CD4-positive, alpha-beta T cell treated with Interleukin-4 for 4 hours (primary cell): Measurements from ENCODE around the gene PCDH20.
"Not testable (repeated sequence)": the region's sequence is repeated elsewhere in the genome, so short reads cannot be mapped to it uniquely, and the experiment has no call there.

Source experiments
- DNase-seq: peaks from one replicate; pipeline ENCODE4 v3.0.0-alpha.2; 2020

The PCDH20 gene

DNA sequence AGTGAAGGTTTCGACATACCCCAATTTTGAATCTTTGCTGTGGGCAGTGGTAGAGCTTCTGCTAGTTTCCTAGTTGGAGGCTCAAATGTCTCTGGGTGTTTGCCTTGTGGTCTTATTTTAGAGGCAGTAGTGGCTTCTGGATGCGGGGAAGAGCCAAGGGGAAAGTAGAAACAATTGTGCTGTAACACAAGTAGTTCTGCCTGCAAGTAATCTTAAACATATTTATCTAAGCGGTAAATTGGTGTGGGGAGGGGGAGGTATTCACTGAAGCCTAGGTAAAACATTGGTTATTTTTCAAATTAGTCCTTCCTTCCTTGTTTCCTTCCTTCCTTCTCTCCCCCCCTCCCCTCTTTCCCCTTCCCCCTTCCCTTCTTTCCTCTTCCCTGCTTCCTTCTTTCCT, at the start of gene PCDH20:
TSS of gene PCDH20 (minus strand) at position 101 of the 400 bp plus-strand sequence. CDS start 691 bp downstream, outside the sequence.
- no peak for DNase-seq

DNA sequence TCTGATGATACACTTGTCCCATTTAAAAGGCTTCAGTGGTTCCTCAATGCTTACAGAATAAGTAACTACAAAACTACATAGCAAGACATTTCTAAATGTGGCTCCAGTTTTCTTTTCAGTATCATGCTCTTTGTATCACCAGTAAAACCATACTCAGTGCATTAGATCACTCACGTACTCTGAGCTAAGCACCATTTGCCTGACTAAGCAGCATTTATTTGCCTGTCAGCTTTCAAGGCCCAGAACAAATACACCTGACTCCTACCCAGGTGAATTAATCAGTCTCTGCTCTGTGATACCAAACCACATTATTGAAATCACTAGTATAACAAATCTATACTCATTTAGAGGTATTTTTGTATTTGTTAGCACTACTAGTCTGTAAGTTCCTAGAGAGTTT, 47.4 kb upstream of the PCDH20 start:
- DNase-seq: no peak

- DNase-seq: no peak
These were observed 37.5 kb upstream of the PCDH20 start for GRCh38 chr13:61453121-61453520.

DNA sequence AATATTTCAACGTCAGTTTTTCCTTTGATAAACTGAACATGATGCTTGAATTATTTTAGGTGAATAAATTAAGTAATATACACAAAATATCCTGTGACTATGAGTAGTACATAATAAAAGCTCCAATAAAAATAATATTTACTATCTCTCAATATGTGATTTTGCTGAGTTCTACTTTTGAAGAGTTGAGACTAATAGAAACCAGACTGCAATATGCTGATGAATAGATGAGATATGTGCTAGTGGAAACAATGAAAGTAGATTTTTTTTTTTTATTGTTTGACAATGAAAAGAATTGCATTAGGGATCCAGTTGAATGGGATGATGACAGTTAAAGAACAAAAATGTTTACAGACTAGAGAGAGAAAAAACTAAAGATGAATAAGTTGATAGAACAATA, 16.4 kb upstream of the PCDH20 start:
- DNase-seq: no peak

- no peak for DNase-seq
These were observed 8.3 kb upstream of the PCDH20 start for GRCh38 chr13:61423915-61424314.

- DNase-seq: no peak
These were observed 1.5 kb upstream of the PCDH20 start for GRCh38 chr13:61417086-61417570.

DNA sequence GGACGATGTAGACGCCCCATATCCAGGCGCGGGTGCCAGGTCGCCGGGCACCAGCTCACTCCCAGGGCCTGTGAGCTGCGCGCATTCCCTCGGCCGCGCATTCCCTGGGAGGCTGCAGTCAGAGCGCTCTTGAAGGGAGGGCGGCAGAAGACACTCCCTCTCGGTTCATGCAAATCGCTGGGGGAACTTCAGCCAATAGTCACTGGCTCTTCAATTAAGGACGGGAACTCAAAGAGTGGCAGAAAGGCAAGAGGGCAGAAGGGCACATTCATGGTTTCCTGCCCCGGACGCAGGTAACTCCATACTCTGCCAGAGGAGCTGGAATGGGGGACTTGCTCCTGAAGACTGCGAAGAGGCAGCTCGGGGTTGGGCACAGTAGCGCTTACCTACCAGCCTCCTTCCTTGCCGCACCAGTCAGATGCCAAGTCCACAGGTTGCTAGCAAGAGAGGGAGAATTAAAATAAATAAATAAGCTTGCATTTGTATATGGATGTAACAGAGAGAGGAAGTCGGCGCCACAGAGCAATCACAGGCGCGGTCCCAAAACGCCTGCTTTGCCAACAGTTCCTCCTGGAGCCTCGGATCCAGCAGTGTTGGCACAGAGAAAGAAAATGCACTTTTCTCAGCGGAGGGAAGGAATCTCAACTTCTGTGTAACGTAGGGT, 459 bp downstream of the PCDH20 start:
- DNase-seq: no peak

GRCh38 chr13:61414686-61415057, 977 bp downstream of the PCDH20 start:
- no peak for DNase-seq

DNA sequence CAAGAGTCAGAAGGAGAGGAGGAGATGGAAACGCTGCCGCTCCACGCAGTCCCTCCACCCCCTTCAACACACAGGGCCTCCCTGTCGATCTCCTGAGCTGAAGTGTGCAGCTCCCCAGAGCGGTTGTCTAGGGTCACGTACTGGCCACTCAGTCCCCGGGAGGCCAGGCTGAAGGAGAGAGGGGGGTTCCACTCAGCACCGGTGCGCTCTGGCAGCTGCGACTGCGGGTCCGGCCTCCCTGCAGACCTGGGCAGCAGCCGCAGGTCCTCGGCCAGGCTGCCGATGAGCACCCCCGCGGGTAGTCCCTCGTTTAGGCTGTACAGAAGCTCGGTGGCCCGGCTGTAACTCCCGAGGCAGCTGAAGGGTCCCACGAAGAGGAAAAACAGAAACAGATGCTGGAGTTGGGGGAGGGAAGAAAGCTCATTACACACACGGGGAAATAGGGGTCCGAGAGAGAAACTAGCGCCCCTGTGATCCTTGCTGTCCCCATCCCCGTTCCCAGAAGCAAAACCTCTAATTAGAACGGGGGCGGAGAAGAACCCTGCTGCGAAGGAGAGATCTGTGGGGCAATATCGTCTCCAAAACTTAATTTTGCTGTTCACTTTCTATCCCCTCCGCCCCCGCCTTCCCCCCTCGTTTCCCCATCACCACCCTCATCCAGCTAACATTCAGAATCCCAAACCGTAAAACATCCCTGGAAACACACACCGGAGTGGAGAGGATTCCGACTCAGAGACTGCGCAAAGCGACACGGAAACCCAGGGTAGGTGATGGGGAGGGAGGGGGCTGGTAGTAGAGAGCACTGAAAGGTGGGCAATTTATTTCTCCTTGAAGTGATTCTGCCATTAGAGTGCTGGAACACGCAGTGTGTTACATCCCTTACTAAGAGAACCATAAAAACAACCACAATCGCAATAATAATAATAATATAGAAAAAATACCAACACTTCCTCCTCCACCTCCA, 1.8 kb downstream of the PCDH20 start:
- no peak for DNase-seq

DNA sequence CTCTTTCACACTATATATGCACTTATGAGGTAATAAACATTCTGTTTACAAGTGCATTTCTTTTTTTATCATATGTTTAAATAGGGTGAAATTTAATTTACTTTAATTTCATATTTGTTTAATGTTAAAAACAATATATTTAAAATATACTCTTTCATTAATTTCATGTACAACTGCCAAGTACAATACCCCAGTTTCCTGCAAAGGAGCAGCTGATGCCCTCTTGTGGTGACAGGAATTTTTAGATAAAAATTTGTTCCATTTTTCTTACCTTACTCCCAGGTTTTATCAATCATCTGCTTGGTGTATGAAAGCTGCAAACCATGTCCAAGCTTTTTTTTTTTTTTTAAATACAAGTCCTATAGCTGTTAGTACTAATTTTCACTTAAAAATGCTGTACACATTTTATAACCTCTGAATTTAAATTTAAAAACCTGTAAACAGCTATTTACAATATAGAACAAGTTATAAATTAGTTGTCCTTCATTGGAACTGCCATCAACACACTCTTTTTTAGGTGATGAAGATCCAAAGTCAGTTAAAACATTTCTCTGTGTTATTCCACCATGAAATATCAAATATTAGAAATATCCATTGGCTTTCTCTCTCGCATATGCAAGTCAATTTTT, 4.9 kb downstream of the PCDH20 start:
- DNase-seq: no peak

DNA sequence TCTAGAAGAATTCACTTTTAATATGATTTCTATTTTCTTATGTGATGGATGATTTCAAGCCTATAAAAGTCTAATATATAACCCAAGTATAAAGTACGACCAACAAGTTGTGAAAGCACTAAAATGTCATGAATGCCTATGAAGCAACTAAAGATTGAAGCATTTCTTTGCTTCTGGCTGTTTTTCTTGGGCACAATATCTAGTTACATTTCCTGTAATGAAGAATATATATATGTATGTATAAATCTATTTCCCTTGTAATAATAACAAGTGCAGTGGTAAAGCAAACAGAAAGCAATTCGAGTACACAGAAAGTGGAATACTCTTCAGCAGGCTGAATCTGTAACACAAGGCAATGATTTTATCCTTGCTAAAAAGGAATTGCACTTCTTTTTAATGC, 5.4 kb downstream of the PCDH20 start:
- no peak for DNase-seq

- DNase-seq: no peak
These were observed 7.1 kb downstream of the PCDH20 start for GRCh38 chr13:61408571-61408970.

DNA sequence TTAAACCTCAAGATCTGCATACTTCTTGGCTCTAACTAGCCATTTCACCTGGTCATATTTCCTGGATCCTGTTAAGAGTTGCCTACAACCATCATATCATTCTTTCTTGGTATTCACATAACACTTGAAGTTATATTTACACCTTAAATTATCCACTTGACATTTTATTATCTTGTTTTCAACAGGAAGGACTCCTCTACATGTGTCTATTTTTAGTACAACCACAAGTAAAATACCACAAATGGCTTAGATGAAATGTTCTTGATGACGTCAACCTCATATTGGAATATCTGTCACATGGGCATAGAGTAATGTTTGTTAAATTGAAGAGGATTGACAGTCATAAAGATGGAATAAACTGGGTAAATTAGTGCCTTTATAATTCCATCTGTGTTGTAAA, 9.4 kb downstream of the PCDH20 start:
- no peak for DNase-seq

GRCh38 chr13:61396121-61396520, 19.5 kb downstream of the PCDH20 start:
- DNase-seq: no peak

- no peak for DNase-seq
These were observed 24.2 kb downstream of the PCDH20 start for GRCh38 chr13:61391426-61391825.

DNA sequence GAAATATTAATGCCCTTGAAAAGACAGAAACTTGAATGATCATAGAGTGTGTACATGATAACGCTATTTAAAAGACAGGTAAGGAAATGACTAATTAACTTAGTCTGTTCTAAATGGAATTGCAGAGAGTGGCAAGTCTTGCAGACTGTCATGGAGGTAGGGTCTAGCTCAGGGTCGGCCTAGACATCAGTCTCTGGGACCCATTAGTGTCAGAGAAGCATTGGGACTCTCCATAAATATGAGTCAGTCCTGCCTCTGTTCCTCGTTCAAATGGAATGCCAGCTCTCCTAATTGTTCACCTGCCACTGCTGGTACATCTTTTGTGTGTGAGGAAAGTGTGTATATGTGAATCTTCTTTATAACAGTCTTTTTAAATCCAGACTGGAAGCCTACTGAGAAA, 28.0 kb downstream of the PCDH20 start:
- no peak for DNase-seq

DNA sequence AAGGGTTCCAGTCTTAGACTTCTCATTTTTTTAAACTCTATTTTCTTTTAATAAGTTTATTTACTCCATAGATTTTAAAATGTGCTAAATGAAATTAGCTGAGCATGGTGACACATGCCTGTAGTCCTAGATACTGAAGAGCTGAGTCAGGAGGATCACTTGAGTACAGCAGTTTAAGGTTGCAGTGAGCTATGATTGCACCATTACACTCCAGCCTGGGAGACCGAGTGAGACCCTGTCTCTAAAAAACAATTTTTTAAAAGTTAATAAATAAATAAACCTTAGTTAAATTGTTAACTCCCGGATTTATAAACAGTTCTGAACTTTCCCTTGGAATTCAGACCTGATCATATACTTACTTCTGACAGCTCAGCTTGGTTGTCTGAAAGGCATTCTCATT, 32.5 kb downstream of the PCDH20 start:
- DNase-seq: no peak

DNA sequence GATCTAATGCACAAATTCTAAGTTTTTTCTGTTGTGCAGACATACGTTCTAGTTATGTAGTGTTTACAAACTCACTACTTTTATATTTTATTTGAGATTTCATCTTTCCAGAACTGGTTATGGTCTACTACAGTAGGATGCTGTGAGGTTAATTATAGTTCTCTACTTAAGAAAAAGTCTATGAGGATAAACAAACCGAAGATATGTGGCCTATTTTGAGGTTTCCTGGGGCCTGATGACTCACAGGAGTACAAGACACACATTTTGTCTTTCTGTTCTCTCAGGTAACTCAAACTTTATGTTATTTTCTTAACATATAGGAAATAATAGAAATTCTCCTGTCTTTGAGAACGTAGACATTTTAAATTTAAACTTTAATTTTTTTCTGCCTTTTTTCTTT, 45.1 kb downstream of the PCDH20 start:
- DNase-seq: no peak

DNA sequence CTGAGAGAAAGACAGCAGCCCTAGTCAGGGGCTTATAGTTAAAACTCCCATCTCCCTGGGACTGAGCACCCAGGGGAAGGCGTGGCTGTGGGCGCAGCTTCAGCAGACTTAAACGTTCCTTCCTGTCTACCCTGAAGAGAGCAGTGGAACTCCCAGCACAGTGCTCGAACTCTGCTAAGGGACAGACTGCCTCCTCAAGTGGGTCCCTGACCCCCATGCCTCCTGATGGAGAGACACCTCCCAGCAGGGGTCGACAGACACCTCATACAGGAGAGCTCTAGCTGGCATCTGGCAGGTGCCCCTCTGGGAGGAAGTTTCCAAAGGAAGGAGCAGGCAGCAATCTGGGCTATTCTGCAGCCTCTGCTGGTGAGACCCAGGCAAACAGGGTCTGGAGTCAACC, 51.0 kb downstream of the PCDH20 start:
- DNase-seq: not testable (repeated sequence)

DNA sequence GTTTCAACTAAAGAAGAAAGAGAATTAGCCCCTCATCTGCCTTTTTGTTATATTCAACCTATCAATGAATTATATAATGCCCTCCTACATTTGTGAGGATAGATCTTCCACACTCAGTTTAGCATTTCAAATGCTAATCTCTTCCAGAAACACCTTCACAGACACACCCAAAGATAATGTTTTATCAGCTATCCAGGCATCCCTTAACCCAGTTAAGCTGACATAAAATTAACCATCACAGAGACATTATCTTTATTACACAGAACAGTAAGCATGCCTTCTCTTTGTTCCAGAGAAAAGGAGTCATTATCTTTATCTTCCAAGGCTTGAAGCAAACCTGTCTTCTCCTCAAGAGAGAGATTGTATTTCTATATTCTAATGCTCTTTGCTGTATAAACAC, 53.1 kb downstream of the PCDH20 start:
- no peak for DNase-seq
